Measurements from ENCODE around the gene PWWP2A. TPM values are rescaled to one million over a fixed set of nuclear protein-coding genes. Genes with fewer than 3 reads are reported as not detected.

The PWWP2A gene
- total and polyA plus RNA-seq, 2 of the 8 experiments (the other 6 are each of a cell fraction or from before 2014, with no cell fraction given) = 18.5 to 63.0 TPM

DNA sequence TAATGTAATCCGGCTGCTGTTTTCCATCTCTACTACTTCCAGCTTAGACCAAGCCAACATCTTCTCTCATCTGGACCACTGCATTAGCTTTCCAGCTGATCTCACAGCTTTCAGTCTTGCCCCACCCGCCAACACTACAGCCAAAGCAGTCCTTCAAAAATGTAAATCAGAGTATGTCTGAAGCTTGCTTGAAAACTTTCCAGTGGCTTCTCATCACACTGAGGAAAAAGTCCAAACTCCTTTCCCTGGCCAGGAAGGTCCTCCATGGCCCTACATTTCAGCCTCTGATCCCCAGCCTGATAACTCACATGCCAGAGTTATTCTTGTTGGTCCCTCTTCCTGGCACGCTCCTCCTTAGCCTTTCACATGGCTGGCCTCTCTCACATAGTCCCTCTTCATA is 71.8 kb downstream of the PWWP2A start:
- H3K36me3 ChIP-seq (ENCODE audit: control insufficient read depth in 2 of 4, insufficient read depth in 4 of 4, low read length in 3 of 4) = peaks cover 2 to 37% (median 15%) of the 10 kb centered on the region in 4 experiments; a peak in 7 of 8 replicates
- 91% methylated on average over 3 of the region's 3 CpGs; no CpG with 5 or more reads in 1 of the 2 experiments for WGBS, 2 experiments (ENCODE audit: extremely low coverage in 1 of 2, insufficient coverage in 1 of 2, insufficient read length in 1 of 2, insufficient replicate concordance in 2 of 2, low coverage in 1 of 2, low lambda C conversion rate in 2 of 2, missing lambda C conversion rate in 1 of 2)

More for the DNA sequence above, 71.8 kb downstream of the PWWP2A start:
- H3K14ac ChIP-seq (ENCODE audit: insufficient read length) = no peak overlapping the region
- H3K79me2 ChIP-seq (ENCODE audit: control insufficient read depth in 1 of 2, insufficient read depth in 2 of 2, low read length in 2 of 2) = no peaks in the 10 kb centered on the region
- ChIA-PET CTCF (ENCODE audit: partially characterized antibody) (no interaction called here), POLR2A (ENCODE audit: partially characterized antibody) (no interaction called here)
- H2BK12ac ChIP-seq (ENCODE audit: low read depth, low read length) = 0 out of 2 replicates have a peak overlapping the region, but pooled peaks have one; percentile 6
- H2BK120ac ChIP-seq (replicated peaks; ENCODE audit: low read depth, low read length) = no peak overlapping the region
- no peak for DNase-seq (ENCODE audit: low read depth in 1 of 2, low spot score in 2 of 2)
- H4K20me1 ChIP-seq (replicated peaks in 1 of 2; ENCODE audit: control insufficient read depth in 1 of 2, insufficient read depth in 2 of 2, low read length in 2 of 2) = peaks cover 2% of the 10 kb centered on the region in 2 experiments
- no peak overlapping the region for H2BK5ac ChIP-seq (ENCODE audit: low read depth, low read length)
- H3K27ac ChIP-seq (ENCODE audit: low read depth, low read length) = no peak overlapping the region
- H3K4me2 ChIP-seq (ENCODE audit: insufficient read depth in 1 of 2, low read depth in 2 of 2, low read length in 2 of 2) = no peak overlapping the region
- H2BK20ac ChIP-seq (ENCODE audit: low read length) = no peak overlapping the region
- no peak overlapping the region for H4K5ac ChIP-seq (ENCODE audit: insufficient read length, low read depth, low read length)
- no peak overlapping the region for H2AK5ac ChIP-seq (ENCODE audit: low read depth, low read length)
- H3K79me1 ChIP-seq (ENCODE audit: low read depth, low read length) = no peaks in the 10 kb centered on the region
- H3K27me3 ChIP-seq (replicated peaks in 1 of 4; ENCODE audit: control insufficient read depth in 3 of 4, extremely low read depth in 1 of 4, insufficient read depth in 3 of 4, low read length in 3 of 4) = no peaks in the 10 kb centered on the region
- H3K56ac ChIP-seq (replicated peaks; ENCODE audit: insufficient read length, low read depth, low read length) = no peak overlapping the region
- no peak overlapping the region for H4K91ac ChIP-seq (replicated peaks; ENCODE audit: insufficient read length, low read length)
- H3K4ac ChIP-seq (replicated peaks; ENCODE audit: insufficient read length, low read depth, low read length) = no peak overlapping the region
- no peak overlapping the region for H3K23ac ChIP-seq (ENCODE audit: insufficient read length)
- no peak for TF ChIP-seq CREB1 (IDR thresholded peaks at IDR 0.05)
- TF ChIP-seq SP2 (IDR thresholded peaks at IDR 0.05; ENCODE audit: low read length) = no peak
- no peak for TF ChIP-seq TAF1 (IDR thresholded peaks at IDR 0.05; ENCODE audit: low read depth, low read length)
- TF ChIP-seq POU5F1 (IDR thresholded peaks at IDR 0.05; ENCODE audit: low read depth, low read length) = no peak
- no peak for TF ChIP-seq SRF (IDR thresholded peaks at IDR 0.05; ENCODE audit: low read depth, low read length)
- TF ChIP-seq, protein P1, sequence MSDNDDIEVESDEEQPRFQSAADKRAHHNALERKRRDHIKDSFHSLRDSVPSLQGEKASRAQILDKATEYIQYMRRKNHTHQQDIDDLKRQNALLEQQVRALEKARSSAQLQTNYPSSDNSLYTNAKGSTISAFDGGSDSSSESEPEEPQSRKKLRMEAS (IDR thresholded peaks at IDR 0.05) = no peak
- TF ChIP-seq RXRA (IDR thresholded peaks at IDR 0.05; ENCODE audit: insufficient read depth, low read depth, low read length) = no peak
- TF ChIP-seq YY1 (IDR thresholded peaks at IDR 0.05; ENCODE audit: low read depth, low read length) = no peak
- no peak for TF ChIP-seq SAP30 (IDR thresholded peaks at IDR 0.05; ENCODE audit: insufficient read depth, insufficient replicate concordance, low read length)
- no peak for TF ChIP-seq NRF1 (IDR thresholded peaks at IDR 0.05; ENCODE audit: low read depth, low read length)
- TF ChIP-seq, protein P2, sequence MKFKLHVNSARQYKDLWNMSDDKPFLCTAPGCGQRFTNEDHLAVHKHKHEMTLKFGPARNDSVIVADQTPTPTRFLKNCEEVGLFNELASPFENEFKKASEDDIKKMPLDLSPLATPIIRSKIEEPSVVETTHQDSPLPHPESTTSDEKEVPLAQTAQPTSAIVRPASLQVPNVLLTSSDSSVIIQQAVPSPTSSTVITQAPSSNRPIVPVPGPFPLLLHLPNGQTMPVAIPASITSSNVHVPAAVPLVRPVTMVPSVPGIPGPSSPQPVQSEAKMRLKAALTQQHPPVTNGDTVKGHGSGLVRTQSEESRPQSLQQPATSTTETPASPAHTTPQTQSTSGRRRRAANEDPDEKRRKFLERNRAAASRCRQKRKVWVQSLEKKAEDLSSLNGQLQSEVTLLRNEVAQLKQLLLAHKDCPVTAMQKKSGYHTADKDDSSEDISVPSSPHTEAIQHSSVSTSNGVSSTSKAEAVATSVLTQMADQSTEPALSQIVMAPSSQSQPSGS (IDR thresholded peaks at IDR 0.05; ENCODE audit: low read length) = no peak
- TF ChIP-seq EZH2 (IDR thresholded peaks at IDR 0.05; ENCODE audit: low read depth, low read length, severe bottlenecking) = no peak
- no peak overlapping the region for H3K18ac ChIP-seq (ENCODE audit: extremely low read depth, low read length)
- H3K9ac ChIP-seq (replicated peaks in 1 of 4; ENCODE audit: extremely low read depth in 1 of 4, low read depth in 3 of 4, low read length in 3 of 4) = no peak overlapping the region
- FAIRE-seq = no peak
- peaks cover 5 to 18% (median 11%) of the 10 kb centered on the region in 4 experiments; a peak in 6 of 7 replicates for H3K4me1 ChIP-seq (replicated peaks in 1 of 4; ENCODE audit: control insufficient read depth in 3 of 4, insufficient read depth in 4 of 4, low read length in 3 of 4)
- no peak overlapping the region for H3K4me3 ChIP-seq (ENCODE audit: extremely low read depth in 1 of 4, insufficient read depth in 2 of 4, low read depth in 3 of 4, low read length in 4 of 4)
- no peaks in the 10 kb centered on the region; the same call in 1 of the 2 replicates for H3K23me2 ChIP-seq (ENCODE audit: low read depth, low read length)
- no peak overlapping the region for H2BK15ac ChIP-seq (ENCODE audit: low read length)
- no peak overlapping the region for H2AFZ ChIP-seq (ENCODE audit: low read length)
- no peak overlapping the region for H4K8ac ChIP-seq (ENCODE audit: extremely low read depth, insufficient read depth, low read length)
- H3K9me3 ChIP-seq (ENCODE audit: insufficient read depth in 2 of 2, low read depth in 1 of 2, low read length in 1 of 2) = no peaks in the 10 kb centered on the region
